ENCODE measurements around the gene AHCYL2. TPM values are rescaled to one million over a fixed set of nuclear protein-coding genes. Genes with fewer than 3 reads are reported as not detected.

The AHCYL2 gene
- 22.0 and 26.1 TPM in 2 replicates for total RNA-seq (2014; rRNA removed; shearing (Covaris generic))

- peak; percentile 100 for DNase-seq (ENCODE audit: low read depth)
These were observed at the start of gene AHCYL2 for GRCh38 chr7:129224251-129225205. Gene AHCYL2, plus strand, starts transcription at chr7:129225030.

GRCh38 chr7:129176916-129177710 lies 47.7 kb upstream of the AHCYL2 start:
- no peak for DNase-seq (ENCODE audit: low read depth)

GRCh38 chr7:129184981-129185670 lies 39.7 kb upstream of the AHCYL2 start:
- DNase-seq (ENCODE audit: low read depth), result no peak

- no peak for DNase-seq (ENCODE audit: low read depth)
These were observed 38.0 kb upstream of the AHCYL2 start for GRCh38 chr7:129186749-129187260.

GRCh38 chr7:129187681-129188371 lies 37.0 kb upstream of the AHCYL2 start:
- no peak for DNase-seq (ENCODE audit: low read depth)

GRCh38 chr7:129188372-129188891 lies 36.4 kb upstream of the AHCYL2 start, which contains the start of gene SMO:
Gene SMO, plus strand, starts transcription at chr7:129188633. Its CDS starts 519 bp downstream, at chr7:129189152.
- peak; percentile 81 for DNase-seq (ENCODE audit: low read depth)

- DNase-seq (ENCODE audit: low read depth), result peak; percentile 51
These were observed 35.8 kb upstream of the AHCYL2 start for GRCh38 chr7:129188892-129189660.

GRCh38 chr7:129189661-129190310 lies 35.0 kb upstream of the AHCYL2 start:
- no peak for DNase-seq (ENCODE audit: low read depth)

- DNase-seq (ENCODE audit: low read depth), result no peak
These were observed 33.6 kb upstream of the AHCYL2 start for GRCh38 chr7:129191272-129191671.

GRCh38 chr7:129193892-129194291 lies 30.9 kb upstream of the AHCYL2 start:
- no peak for DNase-seq (ENCODE audit: low read depth)

GRCh38 chr7:129197771-129198170 lies 27.1 kb upstream of the AHCYL2 start:
- DNase-seq (ENCODE audit: low read depth), result no peak

GRCh38 chr7:129199406-129199805 lies 25.4 kb upstream of the AHCYL2 start:
- no peak for DNase-seq (ENCODE audit: low read depth)

GRCh38 chr7:129202058-129202777 lies 22.6 kb upstream of the AHCYL2 start:
- no peak for DNase-seq (ENCODE audit: low read depth)

- DNase-seq (ENCODE audit: low read depth), result no peak
These were observed 21.6 kb upstream of the AHCYL2 start for GRCh38 chr7:129203050-129203741.

GRCh38 chr7:129205126-129205818 lies 19.6 kb upstream of the AHCYL2 start:
- no peak for DNase-seq (ENCODE audit: low read depth)

- no peak for DNase-seq (ENCODE audit: low read depth)
These were observed 18.6 kb upstream of the AHCYL2 start for GRCh38 chr7:129205987-129206785.

- no peak for DNase-seq (ENCODE audit: low read depth)
These were observed 16.2 kb upstream of the AHCYL2 start for GRCh38 chr7:129208667-129209066.

Measured in Daoy (cell line).